ENCODE results near the gene C20orf173.

C20orf173 gene

GRCh38 chr20:35527122-35527769 lies 2.2 kb downstream of the C20orf173 start:
- no peak overlapping the region for H3K4me2 ChIP-seq (ENCODE audit: low read depth, low read length, poor library complexity, severe bottlenecking)

GRCh38 chr20:35525639-35526038 lies 3.8 kb downstream of the C20orf173 start:
- Histone ChIP-seq H3K79me2 (ENCODE audit: insufficient read depth, low read length) (no peaks in the 10 kb centered on the region), H3K9me3 (ENCODE audit: insufficient read depth, low read length) (no peaks in the 10 kb centered on the region), H3F3A (ENCODE audit: insufficient read depth) (no peaks in the 10 kb centered on the region), H3K27ac (ENCODE audit: low read depth, low read length) (no peak overlapping the region), H3K27me3 (ENCODE audit: low read length) (no peaks in the 10 kb centered on the region), H3K4me3 (ENCODE audit: insufficient read depth, low read length, poor library complexity, severe bottlenecking) (no peak overlapping the region), H3K4me2 (ENCODE audit: low read depth, low read length, poor library complexity, severe bottlenecking) (no peak overlapping the region), H2AFZ (ENCODE audit: low read depth, low read length, severe bottlenecking) (no peak overlapping the region), H4K20me1 (ENCODE audit: low read depth, low read length) (no peaks in the 10 kb centered on the region), H3K9me2 (replicated peaks; ENCODE audit: insufficient read depth, low read length) (no peaks in the 10 kb centered on the region), H3K36me3 (ENCODE audit: low read length) (no peaks in the 10 kb centered on the region), H3K9ac (ENCODE audit: low read length) (no peak overlapping the region)
- TF ChIP-seq EZH2phosphoT487 (conservative IDR thresholded peaks at IDR 0.05; ENCODE audit: low read length) = no peak
- TF ChIP-seq, protein P1, sequence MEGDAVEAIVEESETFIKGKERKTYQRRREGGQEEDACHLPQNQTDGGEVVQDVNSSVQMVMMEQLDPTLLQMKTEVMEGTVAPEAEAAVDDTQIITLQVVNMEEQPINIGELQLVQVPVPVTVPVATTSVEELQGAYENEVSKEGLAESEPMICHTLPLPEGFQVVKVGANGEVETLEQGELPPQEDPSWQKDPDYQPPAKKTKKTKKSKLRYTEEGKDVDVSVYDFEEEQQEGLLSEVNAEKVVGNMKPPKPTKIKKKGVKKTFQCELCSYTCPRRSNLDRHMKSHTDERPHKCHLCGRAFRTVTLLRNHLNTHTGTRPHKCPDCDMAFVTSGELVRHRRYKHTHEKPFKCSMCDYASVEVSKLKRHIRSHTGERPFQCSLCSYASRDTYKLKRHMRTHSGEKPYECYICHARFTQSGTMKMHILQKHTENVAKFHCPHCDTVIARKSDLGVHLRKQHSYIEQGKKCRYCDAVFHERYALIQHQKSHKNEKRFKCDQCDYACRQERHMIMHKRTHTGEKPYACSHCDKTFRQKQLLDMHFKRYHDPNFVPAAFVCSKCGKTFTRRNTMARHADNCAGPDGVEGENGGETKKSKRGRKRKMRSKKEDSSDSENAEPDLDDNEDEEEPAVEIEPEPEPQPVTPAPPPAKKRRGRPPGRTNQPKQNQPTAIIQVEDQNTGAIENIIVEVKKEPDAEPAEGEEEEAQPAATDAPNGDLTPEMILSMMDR (IDR thresholded peaks at IDR 0.05; ENCODE audit: insufficient read depth, low read length, poor library complexity, severe bottlenecking) = no peak

More at GRCh38 chr20:35527122-35527769, 2.2 kb downstream of the C20orf173 start:
- Histone ChIP-seq H3K9me2 (replicated peaks; ENCODE audit: insufficient read depth, low read length) (no peaks in the 10 kb centered on the region), H4K20me1 (ENCODE audit: low read depth, low read length) (no peaks in the 10 kb centered on the region), H3K79me2 (ENCODE audit: insufficient read depth, low read length) (no peaks in the 10 kb centered on the region), H3K36me3 (ENCODE audit: low read length) (no peaks in the 10 kb centered on the region), H2AFZ (ENCODE audit: low read depth, low read length, severe bottlenecking) (no peak overlapping the region), H3K9ac (ENCODE audit: low read length) (no peak overlapping the region), H3K9me3 (ENCODE audit: insufficient read depth, low read length) (no peaks in the 10 kb centered on the region), H3K27ac (ENCODE audit: low read depth, low read length) (no peak overlapping the region), H3K27me3 (ENCODE audit: low read length) (no peaks in the 10 kb centered on the region), H3K4me3 (ENCODE audit: insufficient read depth, low read length, poor library complexity, severe bottlenecking) (no peak overlapping the region), H3F3A (ENCODE audit: insufficient read depth) (no peaks in the 10 kb centered on the region)
- TF ChIP-seq EZH2phosphoT487 (conservative IDR thresholded peaks at IDR 0.05; ENCODE audit: low read length) = no peak
- TF ChIP-seq, protein P1 (IDR thresholded peaks at IDR 0.05; ENCODE audit: insufficient read depth, low read length, poor library complexity, severe bottlenecking) = no peak

DNA sequence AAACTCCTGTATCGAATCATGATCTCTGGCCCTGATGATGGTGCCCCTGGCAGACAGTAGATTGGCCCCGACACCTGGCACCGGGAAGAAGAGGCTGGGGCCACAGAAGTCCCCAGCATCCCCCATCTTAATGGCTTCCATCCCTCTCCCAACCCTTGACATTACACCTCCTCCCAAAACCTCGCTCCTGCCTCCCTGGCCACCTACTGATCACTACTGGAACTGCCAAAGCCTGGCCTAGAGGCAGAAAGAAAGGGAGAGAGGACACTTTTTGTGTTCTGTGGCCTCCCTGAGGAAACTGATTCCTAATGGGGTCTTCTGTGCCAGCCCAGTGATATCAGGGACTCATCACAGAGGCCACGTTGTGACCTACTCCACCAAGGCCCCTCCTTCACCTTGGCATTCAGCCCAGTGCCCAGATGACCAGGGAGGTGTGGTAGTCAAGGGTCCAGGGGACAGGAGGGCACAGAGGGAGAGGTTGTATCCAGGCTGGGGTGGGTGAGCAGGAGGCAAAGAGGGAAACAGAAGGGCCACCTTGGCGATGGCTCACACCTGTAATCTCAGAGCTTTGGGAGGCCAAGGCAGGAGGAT lies 6.1 kb downstream of the C20orf173 start:
- no peaks in the 10 kb centered on the region for H4K20me1 ChIP-seq (ENCODE audit: low read depth, low read length)
- H3K36me3 ChIP-seq (ENCODE audit: low read length) = no peaks in the 10 kb centered on the region

More for the DNA sequence above, 6.1 kb downstream of the C20orf173 start:
- Histone ChIP-seq H3F3A (ENCODE audit: insufficient read depth) (no peaks in the 10 kb centered on the region), H3K9me3 (ENCODE audit: insufficient read depth, low read length) (no peaks in the 10 kb centered on the region), H3K27ac (ENCODE audit: low read depth, low read length) (no peak overlapping the region), H3K9me2 (replicated peaks; ENCODE audit: insufficient read depth, low read length) (no peaks in the 10 kb centered on the region), H3K4me2 (ENCODE audit: low read depth, low read length, poor library complexity, severe bottlenecking) (no peak overlapping the region), H3K9ac (ENCODE audit: low read length) (no peak overlapping the region), H3K4me3 (ENCODE audit: insufficient read depth, low read length, poor library complexity, severe bottlenecking) (no peak overlapping the region), H3K79me2 (ENCODE audit: insufficient read depth, low read length) (no peaks in the 10 kb centered on the region), H2AFZ (ENCODE audit: low read depth, low read length, severe bottlenecking) (no peak overlapping the region), H3K27me3 (ENCODE audit: low read length) (no peaks in the 10 kb centered on the region)
- TF ChIP-seq, protein P1 (IDR thresholded peaks at IDR 0.05; ENCODE audit: insufficient read depth, low read length, poor library complexity, severe bottlenecking) = peak; percentile 35
- TF ChIP-seq EZH2phosphoT487 (conservative IDR thresholded peaks at IDR 0.05; ENCODE audit: low read length) = no peak

All from SU-DHL-6 (cell line).